Mucosa of rectum (tissue), 2 donors: Measurements from ENCODE around the gene GPR107.

Experiments used
- H3K27ac ChIP-seq, 2 donors: one replicate each; pipeline ENCODE4 v1.7.0; 2013; ENCODE audit warnings: inconsistent platforms in 2 of 2, low read depth in 2 of 2, low read length in 2 of 2
- H3K27me3 ChIP-seq, 2 donors: one replicate each; pipeline ENCODE4 v1.7.0; 2013; ENCODE audit warnings: low read length in 2 of 2; ENCODE audit not compliant: control insufficient read depth in 2 of 2, insufficient read depth in 2 of 2
- H3K36me3 ChIP-seq, 2 donors: one replicate each; pipeline ENCODE4 v1.7.0; 2013; ENCODE audit warnings: low read length in 2 of 2; ENCODE audit not compliant: control insufficient read depth in 2 of 2, insufficient read depth in 2 of 2
- H3K4me1 ChIP-seq, 2 donors: one replicate each; pipeline ENCODE4 v1.7.0; 2013; ENCODE audit warnings: low read length in 2 of 2, mild to moderate bottlenecking in 1 of 2; ENCODE audit not compliant: control insufficient read depth in 2 of 2, insufficient read depth in 2 of 2
- H3K4me3 ChIP-seq, 2 donors: one replicate each; pipeline ENCODE4 v1.7.0; 2013; ENCODE audit warnings: low read length in 2 of 2
- H3K9ac ChIP-seq, 2 donors: one replicate each; pipeline ENCODE4 v1.7.0; 2013; ENCODE audit warnings: low read length in 2 of 2, low read depth in 1 of 2, mild to moderate bottlenecking in 1 of 2
- H3K9me3 ChIP-seq, 2 donors: one replicate each; pipeline ENCODE4 v1.7.0; 2013; ENCODE audit warnings: low read length in 2 of 2; ENCODE audit not compliant: control insufficient read depth in 2 of 2
- donor health status: healthy.
- donor health status: Normal muscosa, but diverticular disease.

The GPR107 gene

GRCh38 chr9:130154816-130155215 lies 101.1 kb downstream of the GPR107 start:
- no peaks in the 10 kb centered on the region for H3K36me3 ChIP-seq
- no peak overlapping the region for H3K9ac ChIP-seq
- peaks cover 0 to 2% of the 10 kb centered on the region in 2 donors for H3K27me3 ChIP-seq
- H3K4me3 ChIP-seq: no peak overlapping the region
- no peaks in the 10 kb centered on the region for H3K9me3 ChIP-seq
- H3K27ac ChIP-seq: no peak overlapping the region
- no peaks in the 10 kb centered on the region for H3K4me1 ChIP-seq

GRCh38 chr9:130155647-130156046 lies 101.9 kb downstream of the GPR107 start:
- Histone ChIP-seq H3K9ac (no peak overlapping the region), H3K27me3 (peaks cover 0 to 2% of the 10 kb centered on the region in 2 donors), H3K4me3 (no peak overlapping the region), H3K4me1 (no peaks in the 10 kb centered on the region), H3K27ac (no peak overlapping the region), H3K9me3 (no peaks in the 10 kb centered on the region), H3K36me3 (no peaks in the 10 kb centered on the region)

DNA sequence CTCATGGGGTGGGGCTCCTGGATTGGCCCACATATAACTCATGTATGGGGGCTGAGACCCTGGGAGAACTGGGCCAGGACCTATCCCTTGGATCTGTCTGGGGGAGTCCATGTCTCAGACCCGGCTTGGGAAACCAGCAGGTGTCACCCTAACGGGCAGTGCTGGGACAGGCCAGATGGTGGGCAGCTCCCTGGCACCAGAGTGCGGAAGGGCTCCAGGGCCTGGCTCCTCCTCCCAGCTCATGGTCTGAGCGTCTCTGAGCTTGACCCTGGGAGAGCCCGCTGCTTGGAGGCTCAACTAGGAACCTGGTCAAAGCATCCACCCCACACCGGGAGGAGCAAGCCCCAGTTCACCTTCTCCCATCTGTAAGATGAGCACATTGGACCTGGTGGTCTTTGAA lies 103.0 kb downstream of the GPR107 start:
- no peak overlapping the region for H3K9ac ChIP-seq
- no peaks in the 10 kb centered on the region for H3K9me3 ChIP-seq
- no peak overlapping the region for H3K4me3 ChIP-seq
- H3K4me1 ChIP-seq: no peaks in the 10 kb centered on the region
- no peak overlapping the region for H3K27ac ChIP-seq
- H3K27me3 ChIP-seq: peaks cover 0 to 2% of the 10 kb centered on the region in 2 donors
- no peaks in the 10 kb centered on the region for H3K36me3 ChIP-seq

GRCh38 chr9:130157079-130157478 lies 103.4 kb downstream of the GPR107 start:
- Histone ChIP-seq H3K27me3 (peaks cover 0 to 2% of the 10 kb centered on the region in 2 donors), H3K36me3 (no peaks in the 10 kb centered on the region), H3K4me1 (no peaks in the 10 kb centered on the region), H3K27ac (no peak overlapping the region), H3K9me3 (no peaks in the 10 kb centered on the region), H3K4me3 (no peak overlapping the region), H3K9ac (no peak overlapping the region)

- Histone ChIP-seq H3K4me3 (no peak overlapping the region), H3K36me3 (no peaks in the 10 kb centered on the region), H3K9me3 (no peaks in the 10 kb centered on the region), H3K9ac (no peak overlapping the region), H3K27ac (no peak overlapping the region), H3K4me1 (no peaks in the 10 kb centered on the region), H3K27me3 (peaks cover 0 to 2% of the 10 kb centered on the region in 2 donors)
These were observed 104.3 kb downstream of the GPR107 start for GRCh38 chr9:130158001-130158400.

DNA sequence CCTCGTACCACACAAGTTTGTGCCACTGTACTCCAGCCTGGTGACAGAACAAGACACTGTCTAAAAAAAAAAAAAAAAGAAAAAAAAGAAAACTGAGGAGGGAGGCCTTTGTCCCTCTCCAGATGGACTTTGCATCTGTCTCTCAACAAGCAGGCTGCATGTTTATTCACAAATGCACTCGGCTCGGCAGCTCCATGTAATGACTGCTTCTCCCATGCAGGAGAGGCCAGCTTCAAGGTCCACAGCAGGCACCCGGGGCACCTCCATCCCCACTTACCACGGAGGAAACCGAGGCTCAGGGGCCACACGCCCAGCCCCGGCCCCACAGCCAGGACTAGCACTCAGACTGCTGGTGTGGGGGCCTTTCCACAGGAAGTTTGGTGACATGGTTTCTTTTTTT lies 105.4 kb downstream of the GPR107 start:
- no peak overlapping the region for H3K9ac ChIP-seq
- H3K4me1 ChIP-seq: no peaks in the 10 kb centered on the region
- peaks cover 0 to 2% of the 10 kb centered on the region in 2 donors for H3K27me3 ChIP-seq
- no peak overlapping the region for H3K4me3 ChIP-seq
- H3K27ac ChIP-seq: no peak overlapping the region
- H3K36me3 ChIP-seq: no peaks in the 10 kb centered on the region
- H3K9me3 ChIP-seq: no peaks in the 10 kb centered on the region

GRCh38 chr9:130159915-130160670 lies 106.4 kb downstream of the GPR107 start:
- H3K36me3 ChIP-seq: no peaks in the 10 kb centered on the region
- no peak overlapping the region for H3K27ac ChIP-seq
- no peaks in the 10 kb centered on the region for H3K9me3 ChIP-seq
- H3K27me3 ChIP-seq: peaks cover 0 to 2% of the 10 kb centered on the region in 2 donors
- no peak overlapping the region for H3K9ac ChIP-seq
- H3K4me1 ChIP-seq: no peaks in the 10 kb centered on the region
- H3K4me3 ChIP-seq: no peak overlapping the region

GRCh38 chr9:130160862-130161470 lies 107.3 kb downstream of the GPR107 start:
- Histone ChIP-seq H3K36me3 (no peaks in the 10 kb centered on the region), H3K9ac (no peak overlapping the region), H3K27me3 (peaks cover 0 to 2% of the 10 kb centered on the region in 2 donors), H3K9me3 (no peaks in the 10 kb centered on the region), H3K4me1 (no peaks in the 10 kb centered on the region), H3K27ac (no peak overlapping the region), H3K4me3 (no peak overlapping the region)

GRCh38 chr9:130165579-130165978 lies 111.9 kb downstream of the GPR107 start:
- no peaks in the 10 kb centered on the region for H3K9me3 ChIP-seq
- peaks cover 3 to 4% of the 10 kb centered on the region in 2 donors for H3K27me3 ChIP-seq
- H3K27ac ChIP-seq: no peak overlapping the region
- H3K9ac ChIP-seq: no peak overlapping the region
- no peaks in the 10 kb centered on the region for H3K36me3 ChIP-seq
- H3K4me1 ChIP-seq: no peaks in the 10 kb centered on the region
- H3K4me3 ChIP-seq: no peak overlapping the region

GRCh38 chr9:130166399-130166798 lies 112.7 kb downstream of the GPR107 start:
- Histone ChIP-seq H3K27me3 (peaks cover 3 to 5% of the 10 kb centered on the region in 2 donors), H3K4me3 (no peak overlapping the region), H3K4me1 (no peaks in the 10 kb centered on the region), H3K27ac (no peak overlapping the region), H3K36me3 (no peaks in the 10 kb centered on the region), H3K9me3 (no peaks in the 10 kb centered on the region), H3K9ac (no peak overlapping the region)
